ENCODE results near the gene CUTA.

DNA sequence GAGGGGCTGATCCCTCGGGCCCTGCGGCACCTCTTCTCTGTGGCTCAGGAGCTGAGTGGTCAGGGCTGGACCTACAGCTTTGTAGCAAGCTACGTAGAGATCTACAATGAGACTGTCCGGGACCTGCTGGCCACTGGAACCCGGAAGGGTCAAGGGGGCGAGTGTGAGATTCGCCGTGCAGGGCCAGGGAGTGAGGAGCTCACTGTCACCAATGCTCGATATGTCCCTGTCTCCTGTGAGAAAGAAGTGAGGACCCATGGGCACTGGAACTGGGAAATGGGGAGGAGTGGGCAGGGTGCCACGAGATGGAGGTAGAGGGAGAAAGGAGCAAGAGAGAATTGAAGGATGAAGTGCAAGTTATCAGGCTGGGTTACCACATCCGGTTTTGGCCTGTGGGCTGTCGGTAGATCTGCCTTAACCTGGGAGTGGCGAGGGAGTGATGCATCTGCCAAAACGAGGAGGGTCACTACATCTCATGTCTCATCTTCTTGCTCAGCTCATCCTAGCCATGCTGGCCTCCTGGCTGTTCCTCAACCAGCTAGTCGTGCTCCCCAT lies 12.4 kb downstream of the CUTA start:
- TF ChIP-seq POLR2A (IDR thresholded peaks at IDR 0.05; ENCODE audit: low read depth) (no peak), CTCF (IDR thresholded peaks at IDR 0.05) (no peak), POLR2AphosphoS5 (IDR thresholded peaks at IDR 0.05) (no peak), EP300 (IDR thresholded peaks at IDR 0.05) (no peak)

All from esophagus muscularis mucosa (tissue), 4 donors.